Measurements from ENCODE around the gene ESRRB.
"Not testable (repeated sequence)": the region's sequence is repeated elsewhere in the genome, so short reads cannot be mapped to it uniquely, and the experiment has no call there.

Gene ESRRB

DNA sequence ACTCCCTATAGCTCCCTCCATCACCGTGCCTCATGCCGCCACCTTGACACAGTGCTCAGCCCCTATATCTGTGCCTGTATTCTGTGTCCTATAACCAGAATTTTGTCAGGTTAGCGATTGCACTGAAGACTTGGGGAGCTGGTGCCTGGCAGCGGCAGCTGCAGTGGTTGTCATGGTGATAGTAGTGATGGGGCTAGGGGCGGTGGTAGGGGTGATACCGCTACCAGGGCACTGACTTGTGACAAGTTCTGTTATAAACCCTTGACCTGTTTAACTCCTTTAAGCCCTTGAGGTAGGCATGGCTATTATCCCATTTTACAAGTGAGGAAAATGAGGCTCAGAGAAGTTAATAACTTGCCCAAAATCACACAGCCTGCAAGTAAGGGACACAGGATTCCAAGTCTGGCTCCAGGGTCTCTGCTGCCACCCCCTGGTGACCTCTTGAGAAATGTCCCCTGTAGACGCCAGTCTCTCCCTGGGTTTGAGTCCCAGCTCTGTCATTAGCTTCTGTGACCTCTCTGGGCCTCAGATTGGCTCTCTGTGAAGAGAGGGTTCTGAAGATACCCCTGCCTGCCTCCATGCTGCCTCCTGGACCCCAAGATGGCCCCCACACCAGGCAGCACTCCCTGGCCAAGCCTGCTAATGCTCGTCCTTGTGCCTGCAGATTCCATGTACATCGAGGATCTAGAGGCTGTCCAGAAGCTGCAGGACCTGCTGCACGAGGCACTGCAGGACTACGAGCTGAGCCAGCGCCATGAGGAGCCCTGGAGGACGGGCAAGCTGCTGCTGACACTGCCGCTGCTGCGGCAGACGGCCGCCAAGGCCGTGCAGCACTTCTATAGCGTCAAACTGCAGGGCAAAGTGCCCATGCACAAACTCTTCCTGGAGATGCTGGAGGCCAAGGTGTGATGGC is 121.9 kb downstream of the ESRRB start:
- DNase-seq (ENCODE audit: low read depth), result no peak

DNA sequence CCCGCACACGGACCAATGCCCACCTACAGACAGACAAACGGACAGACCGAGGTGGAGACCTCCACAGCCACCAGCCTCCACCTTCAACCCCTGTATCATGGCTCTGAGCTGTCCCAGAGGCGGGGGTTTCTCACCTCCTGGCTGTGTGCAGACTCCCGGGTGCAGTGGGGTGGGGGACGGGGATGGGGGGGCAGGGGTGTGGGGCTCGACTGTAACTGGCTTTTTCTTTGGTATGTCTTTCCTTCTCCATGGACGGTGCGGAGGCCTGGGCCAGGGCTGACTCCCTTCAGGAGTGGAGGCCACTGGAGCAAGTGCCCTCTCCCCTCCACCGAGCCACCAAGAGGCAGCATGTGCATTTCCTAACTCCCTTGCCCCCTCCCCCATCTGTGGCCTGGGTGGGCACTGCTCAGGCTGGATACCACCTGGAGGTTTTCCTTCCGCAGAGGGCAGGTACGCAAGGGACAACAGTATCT is 122.6 kb downstream of the ESRRB start:
- no peak for DNase-seq (ENCODE audit: low read depth)

DNA sequence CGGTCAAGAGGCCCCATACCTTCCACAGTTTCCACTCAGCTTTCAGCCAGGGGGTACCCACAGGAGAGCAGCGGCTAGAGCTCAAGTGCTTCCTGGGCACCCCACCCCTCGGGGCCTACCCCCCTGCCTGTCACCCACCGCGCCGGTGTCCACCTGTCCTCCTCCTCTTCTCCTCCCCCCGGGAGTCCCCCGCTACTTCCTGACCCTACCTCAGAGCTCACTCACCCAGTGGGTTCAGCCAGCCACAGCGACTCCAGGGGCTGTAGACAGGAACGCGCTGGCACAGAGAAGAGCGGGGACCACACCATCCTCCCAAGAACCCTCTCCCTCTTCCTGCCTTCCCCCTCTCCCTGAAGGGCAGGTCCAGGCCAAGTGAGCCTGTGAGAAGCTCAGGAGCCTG is 123.0 kb downstream of the ESRRB start:
- no peak for DNase-seq (ENCODE audit: low read depth)

DNA sequence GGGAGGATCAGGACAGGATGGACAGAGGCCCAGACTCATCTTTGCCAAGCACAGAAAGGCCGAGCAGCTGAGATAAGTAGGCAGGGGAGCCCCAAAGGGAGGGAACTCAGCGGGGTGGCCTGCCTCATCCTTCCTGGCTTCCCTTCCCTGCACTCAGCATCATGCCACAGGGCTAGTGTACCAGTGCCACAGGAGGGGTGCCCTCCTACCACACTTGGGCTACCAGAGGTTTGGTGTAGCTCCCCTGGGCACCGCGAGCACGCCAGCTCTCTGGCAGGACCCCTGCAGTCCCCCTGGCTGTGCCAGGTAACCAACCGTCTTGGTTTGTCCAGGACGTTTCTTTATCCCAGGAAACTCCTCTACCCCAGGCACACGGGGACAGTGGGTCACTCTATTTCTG is 123.5 kb downstream of the ESRRB start:
- no peak for DNase-seq (ENCODE audit: low read depth)

DNA sequence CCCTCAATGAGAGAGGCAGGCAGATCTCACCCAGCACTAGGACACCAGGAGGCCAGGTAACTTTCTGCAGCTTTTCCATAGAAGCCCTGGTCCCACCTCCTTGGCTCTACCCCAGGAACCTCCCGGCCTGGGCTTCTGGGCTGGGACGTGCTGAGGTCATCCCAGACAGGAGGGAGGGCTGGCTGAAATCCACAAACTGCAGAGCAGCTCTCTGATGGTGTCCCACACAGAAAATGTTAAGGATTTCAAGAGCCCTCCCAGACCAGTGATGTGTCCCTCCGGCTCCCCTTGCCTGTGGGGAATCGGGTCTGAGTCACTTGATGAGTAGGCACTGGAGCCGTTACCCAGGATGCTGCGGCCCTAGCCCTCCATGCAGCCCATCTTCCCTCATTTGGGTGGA is 124.1 kb downstream of the ESRRB start:
- no peak for DNase-seq (ENCODE audit: low read depth)

DNA sequence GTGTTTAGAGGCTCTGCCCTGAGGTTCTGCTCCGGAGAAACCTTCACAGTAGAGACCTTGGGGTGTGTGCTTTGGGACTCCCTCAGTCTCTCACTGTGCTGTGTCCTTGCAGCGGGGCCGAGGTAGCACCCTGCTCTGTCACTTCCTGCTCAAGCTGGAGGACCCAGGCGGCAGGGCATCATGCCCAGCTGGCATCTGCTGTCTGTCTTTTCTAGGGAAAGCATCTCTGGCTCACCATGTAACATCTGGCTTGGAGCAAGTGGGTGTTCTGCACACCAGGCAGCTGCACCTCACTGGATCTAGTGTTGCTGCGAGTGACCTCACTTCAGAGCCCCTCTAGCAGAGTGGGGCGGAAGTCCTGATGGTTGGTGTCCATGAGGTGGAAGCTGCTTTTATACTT is 124.5 kb downstream of the ESRRB start:
- no peak for DNase-seq (ENCODE audit: low read depth)

DNA sequence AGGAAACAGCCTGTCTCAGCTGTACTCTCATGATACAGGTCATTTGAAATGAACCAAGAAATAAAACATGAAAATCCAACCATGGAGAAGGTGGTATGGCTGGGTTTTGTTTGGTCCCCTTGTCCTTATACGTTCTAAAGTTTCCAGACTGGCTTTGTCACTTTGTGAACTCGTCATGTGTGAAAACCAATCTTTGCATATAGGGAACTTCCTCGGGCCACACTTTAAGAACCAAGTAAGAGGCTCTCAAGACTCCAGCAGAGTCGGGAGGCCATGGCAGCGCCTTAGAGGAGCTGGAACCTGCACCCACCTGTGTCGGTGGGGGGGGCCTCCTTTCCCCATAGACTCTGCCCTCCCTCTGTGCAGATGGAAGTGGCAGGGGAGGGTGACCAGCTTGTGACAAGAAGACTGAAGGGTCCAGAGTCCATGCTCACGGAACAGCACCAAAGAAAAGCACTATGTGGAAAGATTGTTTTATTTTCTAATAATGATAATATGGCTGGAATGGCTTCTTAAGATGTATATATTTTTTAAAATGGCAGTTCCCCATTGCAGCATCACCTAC is 125.3 kb downstream of the ESRRB start:
- DNase-seq (ENCODE audit: low read depth), result no peak

DNA sequence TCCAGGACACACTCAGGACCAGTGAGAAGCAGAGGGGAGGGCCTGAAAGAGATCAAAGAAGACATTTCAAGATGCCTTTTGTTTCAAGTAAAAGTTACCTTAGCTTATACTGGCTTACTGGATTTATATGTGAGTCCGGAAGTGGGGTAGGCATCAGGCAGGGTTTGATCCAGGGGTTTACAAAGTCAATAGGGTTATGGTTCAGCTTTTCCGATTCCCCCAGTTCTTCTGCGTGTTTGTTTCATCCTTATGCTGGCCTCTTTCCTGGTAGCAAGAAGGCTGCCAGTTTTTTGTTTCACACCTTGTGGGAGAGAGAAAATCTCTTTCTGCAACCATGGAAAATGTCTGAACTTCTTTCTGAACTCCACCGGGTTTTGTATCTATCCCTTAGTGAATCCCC is 126.3 kb downstream of the ESRRB start:
- no peak for DNase-seq (ENCODE audit: low read depth)

DNA sequence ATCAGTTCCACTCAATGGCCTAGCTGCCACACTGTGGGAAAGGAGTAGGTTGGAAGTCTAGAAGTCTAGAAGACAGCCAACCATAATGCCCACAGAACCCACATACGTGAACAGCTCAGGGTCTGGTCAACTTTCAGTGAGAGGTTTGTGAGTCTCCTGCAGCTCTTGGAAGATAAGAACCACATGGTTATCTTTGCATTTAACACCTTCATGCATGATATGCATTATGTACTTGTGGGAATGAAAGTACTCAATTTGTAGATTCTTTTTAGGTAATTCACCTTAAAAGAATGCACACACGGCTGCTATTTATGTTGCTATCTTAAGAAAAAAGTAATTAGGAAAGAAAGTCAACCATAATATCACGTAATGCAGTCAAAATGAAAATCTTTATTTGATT is 126.7 kb downstream of the ESRRB start:
- DNase-seq (ENCODE audit: low read depth), result no peak

DNA sequence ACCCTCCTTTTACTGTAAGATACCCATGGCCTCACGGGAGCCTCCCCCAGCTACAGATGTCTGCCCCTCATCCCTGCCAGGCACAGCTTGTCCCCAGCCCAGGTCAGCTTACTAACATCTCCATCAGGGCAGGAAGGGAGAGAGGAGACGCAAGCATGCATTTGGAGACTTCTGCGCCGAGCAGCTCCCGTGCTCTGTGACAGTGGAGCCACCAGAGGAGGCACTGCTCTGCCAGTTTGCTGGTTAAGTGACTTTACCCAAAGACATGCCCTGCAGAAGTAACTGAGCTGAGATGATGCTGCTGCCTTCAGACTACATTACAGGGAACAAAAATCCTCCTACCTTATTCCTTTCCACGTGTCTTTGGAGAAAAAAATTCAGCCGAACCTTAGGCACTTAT is 133.4 kb downstream of the ESRRB start:
- DNase-seq (ENCODE audit: low read depth), result no peak

DNA sequence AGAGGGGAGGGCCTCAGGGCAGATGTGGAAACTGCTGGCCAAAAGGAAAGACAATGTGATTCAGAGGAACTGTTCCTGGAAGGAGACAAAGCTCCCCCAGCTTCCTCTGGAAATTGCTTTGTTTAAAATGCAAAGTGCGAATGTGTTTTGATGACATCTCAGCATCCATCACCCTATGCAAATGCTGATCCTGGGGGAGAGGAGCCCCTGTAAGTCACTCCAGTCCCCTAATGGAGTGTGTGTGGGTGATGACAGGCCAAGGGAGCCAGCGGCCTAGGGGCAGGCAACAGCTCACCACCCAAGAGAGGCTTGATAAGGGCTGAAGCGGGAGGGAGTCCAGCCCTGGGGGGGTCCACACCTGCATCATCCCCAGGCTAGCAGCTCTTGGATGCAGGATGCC is 134.2 kb downstream of the ESRRB start:
- no peak for DNase-seq (ENCODE audit: low read depth)

DNA sequence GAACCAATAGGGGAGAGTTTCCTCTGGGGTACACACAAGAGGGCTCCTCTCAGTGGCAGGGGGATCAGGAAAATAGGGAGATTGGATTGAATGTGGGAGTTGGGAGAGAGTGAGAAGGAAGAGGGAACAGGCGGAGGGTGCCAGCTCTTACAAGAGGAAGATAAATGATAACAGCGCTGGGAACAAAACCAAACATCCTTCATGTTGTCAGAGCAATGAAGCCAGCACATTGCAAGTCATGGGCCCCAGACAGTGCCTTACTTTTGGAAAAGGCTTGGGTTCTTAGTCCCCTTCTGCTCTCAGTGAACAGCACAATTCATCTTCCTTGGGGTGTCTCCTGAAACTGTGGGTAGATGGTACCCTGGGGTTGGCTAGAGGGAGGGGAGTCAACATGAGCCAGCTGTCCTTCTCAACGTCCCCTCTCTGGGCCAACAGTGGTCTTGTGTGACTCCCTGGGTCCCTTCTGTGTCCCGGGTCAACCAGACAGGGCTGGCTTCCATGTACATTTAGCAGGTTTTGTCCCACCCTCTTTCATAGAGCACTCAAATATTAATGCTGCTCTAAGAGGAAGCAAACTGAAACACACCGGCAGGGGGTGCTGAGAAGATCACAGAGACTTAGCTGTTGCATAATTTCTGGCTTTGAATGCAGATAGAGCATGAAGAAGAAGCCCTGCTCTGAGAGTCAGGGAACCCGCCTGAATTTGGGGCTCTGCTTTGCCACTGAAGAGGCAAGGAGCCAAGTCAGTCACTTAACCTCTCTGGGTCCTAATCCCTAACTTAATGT is 138.5 kb downstream of the ESRRB start:
- DNase-seq (ENCODE audit: low read depth), result no peak

DNA sequence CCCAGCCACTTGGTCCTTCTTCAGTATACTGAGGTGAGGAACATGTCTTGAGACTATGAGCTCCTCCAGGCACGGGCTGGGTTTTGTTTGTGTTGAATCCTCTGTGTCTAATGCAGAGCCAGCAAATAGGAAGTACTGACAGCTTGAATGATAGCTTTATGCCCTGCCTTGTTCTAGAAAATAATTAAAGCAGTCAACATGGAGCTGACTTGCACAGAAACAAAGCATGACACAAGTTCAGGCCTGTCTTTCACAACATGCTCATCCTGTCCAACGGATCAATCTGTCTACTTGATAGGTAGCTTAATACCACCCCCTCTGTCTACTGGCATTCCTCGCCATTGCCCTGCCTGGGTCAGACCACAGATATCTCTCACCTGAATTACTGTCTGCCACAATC is 140.9 kb downstream of the ESRRB start:
- no peak for DNase-seq (ENCODE audit: low read depth)

DNA sequence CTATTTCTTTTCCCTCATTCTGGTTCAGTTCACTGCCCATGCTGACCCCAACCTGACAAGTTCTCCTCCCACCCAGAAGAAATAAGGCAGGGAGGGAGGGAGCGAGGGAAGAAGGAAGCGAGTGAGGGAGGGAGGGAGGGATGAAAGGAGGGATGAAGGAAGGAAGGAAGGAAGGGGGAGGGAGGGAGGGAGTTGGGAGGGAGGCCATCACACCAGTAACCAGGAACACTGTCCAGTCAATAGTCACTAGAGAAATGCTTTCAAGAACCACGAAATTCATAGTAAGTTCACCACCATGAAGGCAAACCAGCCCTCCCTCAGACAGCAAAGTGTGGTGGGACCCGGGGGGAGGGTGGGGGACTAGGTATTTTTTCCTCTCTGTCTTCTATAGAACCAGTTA is 142.4 kb downstream of the ESRRB start:
- no peak for DNase-seq (ENCODE audit: low read depth)

DNA sequence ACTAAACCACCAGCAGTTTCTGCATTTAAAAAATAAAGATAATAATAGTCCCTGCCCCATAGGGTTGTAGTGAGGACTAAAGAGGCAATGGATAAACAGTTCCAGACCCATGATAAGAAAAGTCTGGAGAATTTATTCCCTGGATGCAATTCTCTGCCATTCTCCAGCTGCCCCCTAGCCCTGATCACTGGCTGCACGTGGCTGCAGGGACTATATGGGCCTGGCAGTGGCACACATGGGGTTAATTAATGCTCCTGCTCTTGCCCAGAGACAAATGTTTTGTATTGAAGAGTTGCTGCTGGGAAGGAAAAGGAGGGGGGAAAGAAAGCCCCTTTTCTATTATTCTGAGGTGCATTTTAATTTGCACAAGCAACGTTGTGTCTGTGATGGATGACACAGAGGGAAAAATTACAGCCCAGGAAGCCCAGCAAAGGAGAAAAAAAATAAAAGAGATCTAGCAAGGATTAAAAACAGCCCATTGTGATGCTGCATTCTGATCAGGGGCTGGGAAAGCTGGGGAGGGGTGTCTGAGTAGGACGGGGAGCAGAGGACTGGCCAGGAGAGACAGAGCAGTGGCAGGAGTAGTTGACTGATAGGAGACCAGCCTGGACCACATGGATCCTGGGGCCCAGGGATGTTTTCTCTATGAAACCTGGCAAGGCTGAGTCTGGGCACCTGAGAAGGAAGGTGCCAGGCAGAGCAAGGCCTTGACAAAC is 149.3 kb downstream of the ESRRB start:
- no peak for DNase-seq (ENCODE audit: low read depth)

DNA sequence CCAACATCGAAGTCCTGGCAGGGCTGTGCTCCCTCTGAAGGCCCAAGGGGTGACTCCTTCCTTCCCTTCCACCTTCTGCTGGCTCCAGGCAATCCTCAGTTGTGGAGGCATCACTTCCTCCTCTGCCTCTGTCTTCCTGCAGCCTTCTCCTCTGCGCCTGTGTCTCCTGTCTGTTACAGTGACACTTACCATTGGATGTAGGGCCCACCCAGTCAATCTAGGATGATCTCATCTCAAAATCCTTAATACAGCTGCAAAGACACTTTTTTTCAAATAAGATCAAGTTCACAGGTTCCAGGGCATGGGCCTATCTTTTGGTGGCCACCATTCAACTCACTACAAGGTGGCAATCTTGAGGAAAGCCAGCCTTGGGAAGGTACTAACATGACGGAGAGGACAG is 155.1 kb downstream of the ESRRB start:
- DNase-seq (ENCODE audit: low read depth), result no peak

DNA sequence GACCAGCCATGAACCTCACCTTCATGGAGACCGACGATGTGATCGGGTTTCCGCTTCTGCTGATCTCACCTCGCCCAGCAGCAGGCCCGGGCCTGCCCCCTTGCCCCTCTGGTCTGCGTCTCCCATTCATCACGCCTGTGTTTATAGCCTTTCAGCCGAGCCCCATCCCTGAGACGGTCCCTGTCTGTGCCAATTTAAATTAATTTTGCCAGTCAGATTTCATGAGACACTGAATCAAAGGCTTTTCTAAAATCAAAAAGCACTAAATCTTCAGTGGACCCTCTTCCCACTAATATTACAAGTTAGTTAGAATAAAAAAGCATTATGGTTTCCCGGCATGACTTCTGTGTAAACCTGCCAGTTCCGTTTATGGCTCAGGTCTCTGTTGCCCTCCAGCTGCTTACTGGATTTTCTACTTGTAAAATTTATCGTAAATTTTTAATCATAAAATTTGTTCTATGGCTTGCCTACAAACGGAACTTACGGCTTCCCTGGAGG is 155.9 kb downstream of the ESRRB start:
- DNase-seq (ENCODE audit: low read depth), result no peak

DNA sequence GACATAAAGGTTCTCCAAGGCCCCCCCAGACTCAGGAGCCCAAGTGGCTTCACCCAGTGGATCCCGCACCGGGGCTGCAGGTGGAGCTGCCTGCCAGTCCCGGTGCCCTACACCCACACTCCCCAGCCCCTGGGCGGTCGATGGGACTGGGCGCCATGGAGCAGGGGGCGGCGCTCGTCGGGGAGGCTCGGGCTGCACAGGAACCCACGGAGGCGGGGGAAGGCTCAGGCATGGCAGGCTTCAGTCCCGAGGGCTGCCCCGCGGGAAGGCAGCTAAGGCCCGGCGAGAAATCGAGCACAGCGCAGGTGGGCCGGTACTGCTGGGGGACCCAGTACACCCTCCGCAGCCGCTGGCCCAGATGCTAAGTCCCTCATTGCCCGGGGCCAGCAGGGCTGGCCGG is 160.7 kb downstream of the ESRRB start:
- DNase-seq (ENCODE audit: low read depth), result not testable (repeated sequence)

DNA sequence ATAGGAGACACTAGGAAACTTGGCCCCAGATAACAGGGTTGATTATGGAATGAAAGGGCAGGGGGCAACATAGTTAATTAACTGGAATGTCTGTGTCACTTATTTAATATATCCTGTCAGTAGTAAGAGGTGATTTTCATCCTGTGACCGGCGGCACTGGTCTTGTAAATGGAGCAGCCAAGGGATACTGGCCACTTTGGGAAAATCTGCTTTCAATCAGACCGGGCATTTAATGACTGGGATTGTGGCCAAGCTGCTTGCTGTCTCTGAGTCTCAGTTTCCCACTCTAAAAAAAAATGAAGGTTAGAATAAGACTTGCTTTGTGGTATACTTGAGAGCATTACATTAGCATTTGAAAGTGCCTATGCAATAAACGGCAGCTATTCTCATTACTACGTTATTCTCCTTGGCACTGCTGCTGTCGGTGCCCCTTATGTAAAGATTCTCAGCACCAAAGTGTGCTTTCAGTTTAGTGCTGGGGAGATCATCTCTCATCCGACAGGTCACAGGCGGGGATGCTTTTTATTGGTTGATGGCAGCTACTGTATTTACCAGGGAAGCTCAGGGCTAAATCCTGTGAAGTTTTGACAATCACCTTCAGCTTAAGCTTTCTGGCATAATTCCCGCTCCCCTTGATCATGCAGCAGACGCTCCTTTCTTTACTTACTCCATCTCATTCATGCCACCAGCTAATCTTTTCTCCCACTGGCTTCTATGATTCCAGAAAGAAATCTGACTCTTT is 162.1 kb downstream of the ESRRB start:
- DNase-seq (ENCODE audit: low read depth), result no peak

DNA sequence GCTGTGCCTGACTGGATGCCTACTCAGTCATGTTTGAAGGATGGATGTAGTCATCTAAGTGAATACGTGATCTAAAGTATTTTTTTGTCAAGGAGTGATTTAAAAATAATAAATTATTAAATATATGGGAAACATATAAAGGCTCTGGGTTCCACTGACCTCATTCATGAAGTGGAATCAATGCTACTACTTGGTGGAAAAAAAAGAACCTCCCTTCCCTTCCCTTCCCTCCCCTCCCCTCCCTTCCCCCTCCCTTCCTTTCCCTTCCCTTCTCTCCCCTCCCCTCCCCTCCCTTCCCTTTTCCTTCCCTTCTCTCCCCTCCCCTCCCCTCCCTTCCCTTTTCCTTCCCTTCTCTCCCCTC is 162.7 kb downstream of the ESRRB start:
- no peak for DNase-seq (ENCODE audit: low read depth)

DNA sequence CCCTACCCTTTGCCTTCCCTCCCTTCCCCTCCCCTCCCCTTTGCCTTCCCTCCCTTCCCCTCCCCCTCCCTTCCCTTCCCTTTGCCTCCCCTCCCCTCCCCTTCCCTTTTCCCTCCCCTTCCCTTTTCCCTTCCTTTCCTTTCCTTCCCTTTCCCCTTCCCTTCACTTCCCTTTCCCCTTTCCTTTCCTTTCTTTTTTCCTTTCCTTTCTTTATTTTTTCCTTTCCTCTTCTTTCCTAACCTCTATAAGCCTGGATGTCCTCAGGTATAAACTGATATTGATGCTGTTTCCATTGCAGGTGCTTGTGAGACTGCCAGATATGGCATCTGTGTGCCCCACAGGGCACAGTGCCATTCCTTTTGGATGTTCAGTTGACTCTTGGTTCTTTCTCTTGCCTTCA is 163.2 kb downstream of the ESRRB start:
- no peak for DNase-seq (ENCODE audit: low read depth)
